Mucosa of descending colon (tissue), 3 donors: ENCODE data around the gene SLC26A3. TPM values are rescaled to one million over a fixed set of nuclear protein-coding genes. Genes with fewer than 3 reads are reported as not detected.

ENCODE experiments used
- ATAC-seq: fragments of 200-7000 bp; cut with Tn5 transposase; one replicate; pipeline ENCODE4 v1.9.1; 2020; ENCODE audit warnings: mild to moderate bottlenecking, moderate library complexity
- DNase-seq, 3 donors: peaks; one replicate each; pipeline ENCODE4 v3.0.0-alpha.2; 2020
- H3K36me3 ChIP-seq: fragments of 200-600 bp; one replicate; pipeline ENCODE4 v1.8.0; 2021; ENCODE audit warnings: low read depth, mild to moderate bottlenecking
- H3K4me1 ChIP-seq: fragments of 200-600 bp; one replicate; pipeline ENCODE4 v1.8.0; 2021; ENCODE audit warnings: low read depth, mild to moderate bottlenecking
- H3K4me3 ChIP-seq: fragments of 200-600 bp; one replicate; pipeline ENCODE4 v1.8.0; 2021; ENCODE audit warnings: mild to moderate bottlenecking
- H3K9me3 ChIP-seq: fragments of 200-600 bp; one replicate; pipeline ENCODE4 v1.8.0; 2021; ENCODE audit warnings: mild to moderate bottlenecking
- intact Hi-C, 2 donors: fragments of 100-400 bp; cut with DNase I in 1 of 2; cut with micrococcal nuclease in 1 of 2; formaldehyde crosslinking; loops; one replicate each; pipeline versions ENCODE4 v1.11.0 to v1.11.1; 2022; cut with DNase I, micrococcal nuclease
- total RNA-seq, 3 donors: library from RNA; stranded (reverse); fragmentation: NEBNext Ultra II Directional in 2 of 3; extraction: Animal tissue kit (Norgen Biotek cat#: 25700) in 2 of 3; gene quantifications; one replicate each; pipeline versions ENCODE4 v1.2.1 to v1.2.4, GENCODE V29; 2021 to 2023
- TF ChIP-seq, protein P1 (sequence below): fragments of 200-600 bp; IDR thresholded peaks from one replicate; pipeline ENCODE4 v1.8.0; 2022; ENCODE audit warnings: antibody characterized with exemption, mild to moderate bottlenecking
- donor health status: DM: no; HTN: no; CAD: no; lungs with moderate emphysema.
- donor health status: DM: no; HTN: no; CAD: no.
- donor health status: DM: no; HTN: yes; CAD: no.

Gene SLC26A3
- total RNA-seq, 3 donors from 2014 or later: 1,687 to 3,849 (median 2,946) TPM

DNA sequence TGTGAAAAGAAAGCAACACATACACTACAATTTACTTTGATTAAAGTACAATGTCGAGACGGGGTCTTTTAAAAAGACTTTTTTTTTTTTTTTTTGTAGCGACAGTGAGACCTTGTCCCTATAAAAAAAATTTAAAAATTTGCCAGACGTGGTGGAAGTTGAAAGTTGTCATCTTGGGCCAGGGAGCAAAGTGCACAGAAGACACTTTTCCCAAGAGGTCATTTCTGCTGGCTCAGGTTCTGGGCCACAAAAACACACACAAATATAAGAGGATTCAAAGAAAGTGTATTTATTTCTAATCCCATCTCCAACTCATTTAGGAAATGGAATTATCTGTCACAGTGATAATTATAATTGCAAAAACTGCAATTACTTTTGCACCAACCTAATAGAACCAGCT is 24.7 kb downstream of the SLC26A3 start:
- TF ChIP-seq, protein P1, sequence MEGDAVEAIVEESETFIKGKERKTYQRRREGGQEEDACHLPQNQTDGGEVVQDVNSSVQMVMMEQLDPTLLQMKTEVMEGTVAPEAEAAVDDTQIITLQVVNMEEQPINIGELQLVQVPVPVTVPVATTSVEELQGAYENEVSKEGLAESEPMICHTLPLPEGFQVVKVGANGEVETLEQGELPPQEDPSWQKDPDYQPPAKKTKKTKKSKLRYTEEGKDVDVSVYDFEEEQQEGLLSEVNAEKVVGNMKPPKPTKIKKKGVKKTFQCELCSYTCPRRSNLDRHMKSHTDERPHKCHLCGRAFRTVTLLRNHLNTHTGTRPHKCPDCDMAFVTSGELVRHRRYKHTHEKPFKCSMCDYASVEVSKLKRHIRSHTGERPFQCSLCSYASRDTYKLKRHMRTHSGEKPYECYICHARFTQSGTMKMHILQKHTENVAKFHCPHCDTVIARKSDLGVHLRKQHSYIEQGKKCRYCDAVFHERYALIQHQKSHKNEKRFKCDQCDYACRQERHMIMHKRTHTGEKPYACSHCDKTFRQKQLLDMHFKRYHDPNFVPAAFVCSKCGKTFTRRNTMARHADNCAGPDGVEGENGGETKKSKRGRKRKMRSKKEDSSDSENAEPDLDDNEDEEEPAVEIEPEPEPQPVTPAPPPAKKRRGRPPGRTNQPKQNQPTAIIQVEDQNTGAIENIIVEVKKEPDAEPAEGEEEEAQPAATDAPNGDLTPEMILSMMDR: no peak
- intact Hi-C loops: no loop called here
- Histone ChIP-seq H3K9me3 (no peaks in the 10 kb centered on the region), H3K4me3 (no peak overlapping the region), H3K36me3 (no peaks in the 10 kb centered on the region), H3K4me1 (no peaks in the 10 kb centered on the region)
- ATAC-seq (no peak), DNase-seq (no peak)

DNA sequence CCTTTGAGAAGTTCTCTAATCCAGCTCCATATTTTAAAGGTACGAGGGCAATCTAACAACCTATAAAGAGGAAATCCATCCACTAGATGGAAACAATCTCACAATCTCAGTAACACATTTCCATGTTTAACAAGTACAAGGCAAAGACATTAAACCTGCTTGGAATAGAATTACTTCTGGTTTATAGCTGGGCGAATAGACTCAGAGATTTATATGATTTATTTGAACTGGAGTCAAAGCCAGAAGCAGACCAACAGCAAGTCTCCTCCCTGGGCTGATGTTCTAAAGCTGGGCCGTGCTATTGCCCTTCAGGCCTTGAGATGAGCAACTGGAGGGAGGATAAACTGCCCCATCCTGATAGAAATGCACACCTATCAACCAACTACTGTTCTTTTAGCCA is 25.3 kb downstream of the SLC26A3 start:
- Histone ChIP-seq H3K4me1 (no peaks in the 10 kb centered on the region), H3K36me3 (no peaks in the 10 kb centered on the region), H3K4me3 (no peak overlapping the region), H3K9me3 (no peaks in the 10 kb centered on the region)
- ATAC-seq: peak; percentile 58
- DNase-seq: peak in 1 of 3 donors; percentile 42
- TF ChIP-seq, protein P1: no peak
- intact Hi-C loops: no loop called here

DNA sequence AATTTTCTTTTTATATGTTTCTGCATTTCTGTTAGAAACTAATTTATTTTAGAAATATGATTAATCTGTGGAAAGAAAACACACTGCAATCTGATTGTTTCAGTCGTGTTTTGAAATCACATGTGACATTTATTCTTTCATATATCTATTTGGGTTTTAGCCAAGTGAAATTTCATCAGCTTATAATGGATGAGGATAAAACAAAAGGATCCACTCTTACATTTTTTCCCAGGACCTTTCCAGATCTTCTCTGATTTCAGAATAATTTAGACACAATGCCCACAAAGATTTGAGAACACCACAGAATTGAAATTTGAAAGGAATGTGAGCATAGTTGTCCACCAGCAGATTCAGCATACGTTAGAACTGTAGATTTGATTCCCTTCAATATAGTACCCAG is 30.0 kb downstream of the SLC26A3 start:
- H3K4me1 ChIP-seq: no peaks in the 10 kb centered on the region
- intact Hi-C loops: no loop called here
- H3K4me3 ChIP-seq: no peak overlapping the region
- no peak for DNase-seq
- no peaks in the 10 kb centered on the region for H3K9me3 ChIP-seq
- TF ChIP-seq, protein P1: no peak
- no peaks in the 10 kb centered on the region for H3K36me3 ChIP-seq
- ATAC-seq: no peak

DNA sequence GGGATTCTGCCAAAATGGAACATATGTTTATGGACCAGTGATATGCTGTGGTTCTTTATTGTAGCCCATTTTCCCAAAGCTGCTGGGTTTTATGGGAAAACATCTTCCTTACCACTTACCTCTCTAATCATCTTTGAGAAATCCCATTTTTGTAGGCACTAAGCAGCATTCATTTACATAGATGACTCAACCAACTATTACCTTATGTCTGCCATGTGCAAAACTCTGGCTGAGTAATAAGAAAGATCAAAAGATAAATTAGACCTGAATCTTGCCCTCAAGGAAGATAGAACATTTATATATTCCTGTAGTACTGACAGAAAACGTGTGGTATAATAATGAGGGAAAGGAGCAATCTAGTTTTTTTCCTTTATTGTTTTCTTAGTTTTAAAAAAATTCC is 34.8 kb downstream of the SLC26A3 start:
- TF ChIP-seq, protein P1: no peak
- intact Hi-C loops: no loop called here

DNA sequence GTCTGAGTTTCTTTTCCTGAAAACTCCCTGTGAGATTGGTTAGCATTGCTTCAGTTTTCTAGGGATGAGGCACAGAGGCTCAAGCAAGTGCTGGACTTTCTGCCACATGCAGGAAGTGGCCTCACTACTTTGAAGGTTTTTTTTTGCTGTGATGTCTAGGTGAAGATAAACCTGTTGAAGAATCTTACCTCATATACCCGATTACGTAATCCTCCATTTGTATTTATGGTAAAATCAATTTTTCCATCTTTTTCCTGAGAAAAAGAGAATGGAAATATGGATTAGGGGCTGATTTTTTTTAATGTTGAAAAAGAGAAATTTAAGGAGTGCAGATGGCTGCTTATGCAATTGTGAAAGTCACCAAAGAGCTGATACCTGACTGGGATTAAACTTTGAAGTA is 35.6 kb downstream of the SLC26A3 start:
- TF ChIP-seq, protein P1: no peak
- Histone ChIP-seq H3K36me3 (no peaks in the 10 kb centered on the region), H3K4me1 (no peaks in the 10 kb centered on the region), H3K4me3 (no peak overlapping the region), H3K9me3 (no peaks in the 10 kb centered on the region)
- intact Hi-C loops: no loop called here
- DNase-seq (no peak), ATAC-seq (no peak)

More for the DNA sequence above, 34.8 kb downstream of the SLC26A3 start:
- H3K4me1 ChIP-seq: no peaks in the 10 kb centered on the region
- H3K9me3 ChIP-seq: no peaks in the 10 kb centered on the region
- no peaks in the 10 kb centered on the region for H3K36me3 ChIP-seq
- no peak for DNase-seq
- H3K4me3 ChIP-seq: no peak overlapping the region
- ATAC-seq: no peak

DNA sequence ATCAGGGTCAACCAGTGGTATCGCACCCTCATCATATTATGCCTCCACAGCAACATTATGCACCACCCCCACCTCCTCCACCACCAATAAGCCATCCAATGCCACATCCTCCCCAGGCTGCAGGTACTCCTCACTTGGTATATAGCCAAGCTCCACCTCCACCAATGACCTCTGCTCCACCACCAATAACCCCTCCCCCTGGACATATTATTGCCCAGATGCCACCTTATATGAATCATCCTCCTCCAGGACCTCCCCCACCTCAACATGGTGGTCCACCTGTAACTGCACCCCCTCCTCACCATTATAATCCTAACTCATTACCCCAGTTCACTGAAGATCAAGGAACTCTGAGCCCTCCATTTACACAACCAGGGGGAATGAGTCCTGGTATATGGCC is 44.4 kb downstream of the SLC26A3 start:
- H3K4me3 ChIP-seq: no peak overlapping the region
- intact Hi-C loops: no loop called here
- no peaks in the 10 kb centered on the region for H3K9me3 ChIP-seq
- peak; percentile 16 for ATAC-seq
- H3K36me3 ChIP-seq: peaks cover 3% of the 10 kb centered on the region
- no peaks in the 10 kb centered on the region for H3K4me1 ChIP-seq
- DNase-seq: no peak
- TF ChIP-seq, protein P1: no peak
